Measurements from ENCODE around the gene FDX2.
"Not testable (repeated sequence)": the region's sequence is repeated elsewhere in the genome, so short reads cannot be mapped to it uniquely, and the experiment has no call there.

FDX2 gene

GRCh38 chr19:10283301-10284064 is 32.3 kb downstream of the FDX2 start:
- no peak for DNase-seq

- DNase-seq = not testable (repeated sequence)
Observed at GRCh38 chr19:10282043-10282442, 33.8 kb downstream of the FDX2 start.

DNA sequence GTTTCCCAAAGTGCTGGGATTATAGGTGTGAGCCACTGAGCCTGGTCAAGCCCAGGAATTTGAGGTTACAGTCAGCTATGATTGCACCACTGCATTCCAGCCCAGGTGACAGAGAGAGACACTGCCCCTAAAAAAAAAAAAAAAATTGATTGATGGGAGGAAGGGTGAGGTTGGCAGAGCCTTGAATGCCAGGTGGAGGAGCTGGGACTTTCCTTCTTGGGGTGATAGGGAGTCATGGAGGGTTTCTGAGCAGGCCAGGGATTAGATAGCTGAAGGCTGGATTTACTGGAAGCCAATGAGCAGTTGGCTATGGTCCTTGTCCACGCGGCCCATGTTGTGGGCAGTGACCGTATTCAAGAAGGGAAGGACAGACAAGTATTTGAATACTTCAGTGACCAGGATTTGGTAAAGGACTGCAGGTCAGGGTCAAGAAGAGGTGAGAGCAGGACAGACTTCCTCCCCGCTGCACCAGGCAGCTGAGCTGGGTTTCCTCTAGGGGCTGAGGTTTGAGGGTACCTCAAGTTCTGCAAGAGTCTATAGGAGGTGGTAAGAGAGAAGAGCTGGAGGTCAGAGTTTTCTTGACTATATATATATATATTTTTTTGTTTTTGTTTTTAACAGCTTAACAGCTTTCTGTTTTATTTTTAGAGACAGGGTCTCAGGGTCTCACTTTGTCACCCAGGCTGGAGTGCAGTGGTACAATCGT is 35.9 kb downstream of the FDX2 start:
- DNase-seq = no peak

GRCh38 chr19:10278935-10279334 is 36.9 kb downstream of the FDX2 start:
- no peak for DNase-seq

DNA sequence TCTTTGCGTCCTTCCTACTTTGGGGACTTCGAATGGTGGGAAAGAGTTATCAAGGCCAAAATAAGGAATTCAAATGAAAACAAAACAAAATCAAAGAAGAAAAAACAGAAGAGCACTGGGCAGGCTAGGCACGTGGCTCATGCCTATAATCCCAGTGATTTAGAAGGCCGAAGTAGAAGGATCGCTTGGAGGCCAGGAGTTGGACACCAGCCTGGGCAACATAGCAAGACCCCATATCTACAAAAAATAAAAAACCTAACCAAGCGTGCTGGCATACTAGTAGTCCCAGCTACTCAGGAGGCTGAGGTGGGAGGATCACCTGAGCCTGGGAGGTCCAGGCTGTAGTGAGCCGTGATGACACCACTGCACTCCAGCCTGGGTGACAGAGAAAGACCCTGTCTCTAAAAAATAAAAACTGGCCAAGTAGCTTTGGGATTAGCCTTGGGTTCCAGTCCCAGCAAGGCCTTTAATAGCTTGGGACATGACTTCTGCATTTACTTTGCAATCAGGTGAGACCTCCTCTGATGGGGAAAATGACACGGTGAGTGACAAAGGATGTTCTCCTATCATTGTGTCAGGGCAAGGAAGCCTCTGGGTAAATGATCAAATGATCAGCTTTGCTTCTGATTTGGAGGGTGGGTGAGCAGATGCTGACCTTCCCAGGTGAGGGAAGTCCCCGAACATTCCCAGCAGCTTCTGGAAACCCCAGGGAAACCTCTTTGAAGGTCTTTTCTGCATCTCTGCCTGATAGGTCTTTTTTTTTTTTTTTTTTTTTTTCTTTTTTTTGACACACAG is 37.8 kb downstream of the FDX2 start:
- no peak for DNase-seq

GRCh38 chr19:10274589-10274988 is 41.2 kb downstream of the FDX2 start:
- DNase-seq = no peak

GRCh38 chr19:10271543-10272086 is 44.2 kb downstream of the FDX2 start:
- peak; percentile 80 for DNase-seq

GRCh38 chr19:10270616-10271394 is 45.0 kb downstream of the FDX2 start, which contains the start of gene ICAM1:
Gene ICAM1 (plus strand): TSS chr19:10271120. CDS start chr19:10271160, 40 bp downstream.
- DNase-seq = peak; percentile 97

DNA sequence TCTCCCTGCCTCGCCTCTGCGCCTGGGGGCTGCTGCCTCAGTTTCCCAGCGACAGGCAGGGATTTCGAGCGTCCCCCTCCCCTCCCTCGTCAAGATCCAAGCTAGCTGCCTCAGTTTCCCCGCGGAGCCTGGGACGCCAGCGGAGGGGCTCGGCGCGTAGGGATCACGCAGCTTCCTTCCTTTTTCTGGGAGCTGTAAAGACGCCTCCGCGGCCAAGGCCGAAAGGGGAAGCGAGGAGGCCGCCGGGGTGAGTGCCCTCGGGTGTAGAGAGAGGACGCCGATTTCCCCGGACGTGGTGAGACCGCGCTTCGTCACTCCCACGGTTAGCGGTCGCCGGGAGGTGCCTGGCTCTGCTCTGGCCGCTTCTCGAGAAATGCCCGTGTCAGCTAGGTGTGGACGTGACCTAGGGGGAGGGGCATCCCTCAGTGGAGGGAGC is 45.6 kb downstream of the FDX2 start:
- DNase-seq = peak; percentile 95

DNA sequence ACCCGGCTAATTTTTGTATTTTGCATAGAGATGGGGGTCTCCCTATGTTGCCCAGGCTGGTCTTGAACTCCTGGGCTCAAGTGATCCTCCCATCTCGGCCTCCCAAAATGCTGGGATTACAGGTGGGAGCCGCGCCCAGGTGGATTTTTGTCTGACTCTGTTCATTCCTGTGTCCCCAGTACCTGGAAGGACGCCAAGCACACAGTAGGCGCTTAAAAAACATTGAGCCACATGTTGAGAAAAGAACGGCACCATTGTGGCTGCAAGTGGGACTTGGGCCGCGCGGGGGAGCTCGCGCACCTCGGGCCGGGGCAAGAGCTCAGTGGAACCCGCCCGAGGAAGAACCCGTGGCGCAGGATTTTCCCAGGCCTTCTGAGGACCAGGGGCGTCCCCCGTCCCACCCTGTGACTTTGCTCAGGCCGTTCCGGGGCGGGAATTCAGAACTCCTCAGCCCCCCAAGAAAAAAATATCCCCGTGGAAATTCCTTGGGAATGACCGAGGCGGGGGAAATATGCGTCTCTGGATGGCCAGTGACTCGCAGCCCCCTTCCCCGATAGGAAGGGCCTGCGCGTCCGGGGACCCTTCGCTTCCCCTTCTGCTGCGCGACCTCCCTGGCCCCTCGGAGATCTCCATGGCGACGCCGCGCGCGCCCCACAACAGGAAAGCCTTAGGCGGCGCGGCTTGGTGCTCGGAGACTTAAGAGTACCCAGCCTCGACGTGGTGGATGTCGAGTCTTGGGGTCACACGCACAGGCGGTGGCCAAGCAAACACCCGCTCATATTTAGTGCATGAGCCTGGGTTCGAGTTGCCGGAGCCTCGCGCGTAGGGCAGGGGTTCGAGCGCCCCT is 46.3 kb downstream of the FDX2 start:
- peak; percentile 98 for DNase-seq

DNA sequence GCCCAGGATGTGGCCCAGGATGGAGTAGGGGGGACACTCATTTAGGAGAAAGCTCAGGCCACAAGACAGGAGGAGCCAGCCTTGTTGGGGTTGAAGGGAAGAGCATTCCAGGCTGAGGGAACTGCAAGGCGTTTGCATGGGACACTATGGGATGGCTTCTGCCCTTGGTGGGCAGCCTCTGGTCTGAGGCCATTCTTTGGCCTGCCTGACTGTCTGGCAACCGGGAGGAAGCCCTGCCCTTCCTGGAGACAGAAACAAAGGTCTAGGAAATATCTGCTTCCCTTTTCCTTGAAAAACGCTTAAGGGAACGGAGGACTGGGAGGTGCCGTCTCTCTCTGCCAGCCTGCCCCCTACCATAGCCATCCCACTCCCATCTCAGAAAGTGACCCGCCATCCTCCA is 47.7 kb downstream of the FDX2 start:
- no peak for DNase-seq

- peak; percentile 84 for DNase-seq
Observed at GRCh38 chr19:10266706-10267105, 49.1 kb downstream of the FDX2 start.

- no peak for DNase-seq
Observed at GRCh38 chr19:10262771-10263170, 53.0 kb downstream of the FDX2 start.

DNA sequence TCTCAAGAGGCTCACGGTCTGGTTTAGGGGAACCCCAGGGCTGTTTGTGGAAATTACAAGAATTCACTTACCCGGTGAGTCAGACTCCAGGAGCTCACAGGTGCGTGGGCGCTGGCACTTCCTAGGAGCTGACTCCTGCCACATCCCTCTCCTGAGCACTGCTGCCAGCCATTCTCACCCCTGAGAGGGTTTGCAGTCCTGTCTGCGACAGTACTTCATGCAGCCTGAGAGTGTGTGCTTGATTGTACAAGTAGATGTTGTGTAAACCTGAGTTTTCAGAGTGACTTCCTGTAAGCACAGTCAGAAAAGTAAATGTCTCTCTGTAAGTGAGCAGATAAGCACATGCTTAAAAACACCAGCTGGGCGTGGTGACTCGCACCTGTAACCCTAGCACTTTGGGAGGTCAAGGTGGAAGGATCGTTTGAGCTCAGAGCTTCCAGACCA is 55.7 kb downstream of the FDX2 start:
- DNase-seq = no peak
